Neural crest cell (in vitro differentiated cells): ENCODE data around the gene SRPK3. TPM values are rescaled to one million over a fixed set of nuclear protein-coding genes. Genes with fewer than 3 reads are reported as not detected.
A peak's percentile ranks its signal among the peaks of the same experiment; 100 is the strongest.

Experiments
- DNase-seq: peaks from one replicate; pipeline ENCODE4 v3.0.0; 2021; ENCODE audit warnings: low read depth, mixed read lengths, low spot score
- H3K27ac Mint-ChIP-seq: one replicate; pipeline ENCODE4 v1.8.0; 2021; ENCODE audit warnings: mild to moderate bottlenecking, mixed read lengths; ENCODE audit not compliant: unreplicated experiment
- H3K27me3 Mint-ChIP-seq: 2 replicates; pipeline ENCODE4 v1.8.0; 2021; ENCODE audit warnings: low read depth, mild to moderate bottlenecking, mixed read lengths
- H3K36me3 Mint-ChIP-seq: 2 replicates; pipeline ENCODE4 v1.8.0; 2021; ENCODE audit warnings: low read depth, mild to moderate bottlenecking, mixed read lengths
- H3K4me1 Mint-ChIP-seq: 2 replicates; pipeline ENCODE4 v1.8.0; 2021; ENCODE audit warnings: mixed read lengths
- H3K4me3 Mint-ChIP-seq: one replicate; pipeline ENCODE4 v1.8.0; 2021; ENCODE audit warnings: mild to moderate bottlenecking, mixed read lengths
- H3K9me3 Mint-ChIP-seq: 2 replicates; pipeline ENCODE4 v1.8.0; 2021; ENCODE audit warnings: mixed read lengths
- total RNA-seq: library from RNA; stranded (reverse); gene quantifications from 2 replicates; pipeline ENCODE4 v1.2.1, GENCODE V29; 2021
- TF ChIP-seq, protein P1 (sequence below): fragments of 200-600 bp; sonication (generic); conservative IDR thresholded peaks from 2 replicates; pipeline ENCODE4 v1.5.0; 2021; ENCODE audit warnings: antibody characterized with exemption, mild to moderate bottlenecking

SRPK3 gene
- total RNA-seq, 1 donor from 2014 or later: 0.14 TPM

DNA sequence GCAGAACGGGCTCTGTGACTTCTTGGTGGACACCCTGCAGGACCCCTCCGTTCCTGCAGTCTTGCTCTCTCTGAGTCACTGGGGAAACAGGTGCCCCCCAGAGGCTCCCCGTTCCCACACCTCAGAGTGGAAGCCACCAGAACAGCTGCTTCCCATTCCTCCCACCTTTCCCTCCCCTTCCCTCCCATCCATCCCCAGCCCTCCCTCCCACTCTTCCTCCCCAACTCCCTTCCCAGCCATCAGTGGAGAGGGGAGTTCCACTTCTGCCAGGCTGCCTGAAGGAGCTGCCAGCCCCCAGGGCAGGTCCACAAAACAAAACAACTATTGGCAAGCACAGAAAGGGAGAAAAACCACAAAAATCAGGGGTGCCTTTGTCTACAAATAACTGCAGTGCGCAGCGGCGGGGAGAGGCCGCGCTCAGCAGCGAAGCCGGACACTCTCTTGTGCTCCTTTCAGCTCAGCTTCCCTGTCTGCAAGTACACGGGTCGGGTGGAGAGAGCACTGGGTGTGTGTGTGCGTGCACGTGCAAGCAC, 21.7 kb downstream of the SRPK3 start:
- Mint-ChIP-seq H3K4me3 (peak overlapping the region; percentile 47), H3K27me3 (no peaks in the 10 kb centered on the region), H3K27ac (peak overlapping the region; percentile 50), H3K4me1 (peaks cover 13% of the 10 kb centered on the region), H3K36me3 (no peaks in the 10 kb centered on the region), H3K9me3 (no peaks in the 10 kb centered on the region)
- no peak for DNase-seq
- TF ChIP-seq, protein P1, sequence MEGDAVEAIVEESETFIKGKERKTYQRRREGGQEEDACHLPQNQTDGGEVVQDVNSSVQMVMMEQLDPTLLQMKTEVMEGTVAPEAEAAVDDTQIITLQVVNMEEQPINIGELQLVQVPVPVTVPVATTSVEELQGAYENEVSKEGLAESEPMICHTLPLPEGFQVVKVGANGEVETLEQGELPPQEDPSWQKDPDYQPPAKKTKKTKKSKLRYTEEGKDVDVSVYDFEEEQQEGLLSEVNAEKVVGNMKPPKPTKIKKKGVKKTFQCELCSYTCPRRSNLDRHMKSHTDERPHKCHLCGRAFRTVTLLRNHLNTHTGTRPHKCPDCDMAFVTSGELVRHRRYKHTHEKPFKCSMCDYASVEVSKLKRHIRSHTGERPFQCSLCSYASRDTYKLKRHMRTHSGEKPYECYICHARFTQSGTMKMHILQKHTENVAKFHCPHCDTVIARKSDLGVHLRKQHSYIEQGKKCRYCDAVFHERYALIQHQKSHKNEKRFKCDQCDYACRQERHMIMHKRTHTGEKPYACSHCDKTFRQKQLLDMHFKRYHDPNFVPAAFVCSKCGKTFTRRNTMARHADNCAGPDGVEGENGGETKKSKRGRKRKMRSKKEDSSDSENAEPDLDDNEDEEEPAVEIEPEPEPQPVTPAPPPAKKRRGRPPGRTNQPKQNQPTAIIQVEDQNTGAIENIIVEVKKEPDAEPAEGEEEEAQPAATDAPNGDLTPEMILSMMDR: no peak

DNA sequence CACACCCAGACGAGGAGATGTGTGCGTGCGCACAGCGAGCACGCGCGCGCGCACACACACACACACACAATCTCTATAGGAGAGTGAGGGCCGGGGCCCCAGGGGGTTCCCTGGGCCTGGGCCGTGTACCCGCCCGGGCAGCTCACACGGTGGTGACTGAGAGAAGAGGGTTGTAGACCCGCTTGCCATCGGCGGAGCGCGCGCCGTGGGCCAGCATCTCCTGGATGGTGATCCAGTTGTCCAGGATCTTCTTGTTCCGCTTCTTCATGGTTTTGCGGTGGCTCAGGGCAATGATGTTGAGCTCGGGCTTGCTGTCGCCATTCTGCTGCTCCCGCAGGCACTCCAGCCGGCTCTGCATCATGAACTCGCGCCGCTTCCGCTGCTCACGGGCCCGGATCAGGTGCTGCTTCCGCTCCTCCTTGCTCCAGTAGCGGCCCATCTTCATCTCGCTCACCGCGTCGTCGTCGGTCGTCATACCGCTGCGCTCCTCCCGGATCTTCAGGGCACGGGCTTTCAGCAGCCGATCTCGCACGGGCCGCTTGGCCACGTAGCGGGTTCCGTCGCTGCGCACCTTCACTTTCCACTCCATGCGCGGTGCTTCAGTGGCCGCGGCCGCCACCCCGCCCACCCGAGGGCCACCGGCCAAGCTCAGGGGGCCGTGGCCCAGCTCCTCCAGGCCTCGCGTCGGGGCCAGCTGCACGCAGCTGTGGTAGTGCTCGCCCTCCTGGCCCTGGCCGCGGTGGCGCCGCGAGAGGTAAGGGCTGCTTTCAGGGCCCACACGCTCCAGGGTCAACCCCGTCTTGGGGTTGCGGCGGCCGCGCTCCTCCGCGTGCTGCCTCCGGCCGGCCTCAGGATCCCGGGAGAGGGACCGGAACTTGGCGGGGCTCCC, 22.6 kb downstream of the SRPK3 start:
- DNase-seq: no peak
- H3K9me3 Mint-ChIP-seq: no peaks in the 10 kb centered on the region
- TF ChIP-seq, protein P1: no peak
- H3K4me3 Mint-ChIP-seq: no peak overlapping the region
- H3K36me3 Mint-ChIP-seq: no peaks in the 10 kb centered on the region
- no peaks in the 10 kb centered on the region for H3K27me3 Mint-ChIP-seq
- H3K27ac Mint-ChIP-seq: no peak overlapping the region
- H3K4me1 Mint-ChIP-seq: peaks cover 13% of the 10 kb centered on the region

DNA sequence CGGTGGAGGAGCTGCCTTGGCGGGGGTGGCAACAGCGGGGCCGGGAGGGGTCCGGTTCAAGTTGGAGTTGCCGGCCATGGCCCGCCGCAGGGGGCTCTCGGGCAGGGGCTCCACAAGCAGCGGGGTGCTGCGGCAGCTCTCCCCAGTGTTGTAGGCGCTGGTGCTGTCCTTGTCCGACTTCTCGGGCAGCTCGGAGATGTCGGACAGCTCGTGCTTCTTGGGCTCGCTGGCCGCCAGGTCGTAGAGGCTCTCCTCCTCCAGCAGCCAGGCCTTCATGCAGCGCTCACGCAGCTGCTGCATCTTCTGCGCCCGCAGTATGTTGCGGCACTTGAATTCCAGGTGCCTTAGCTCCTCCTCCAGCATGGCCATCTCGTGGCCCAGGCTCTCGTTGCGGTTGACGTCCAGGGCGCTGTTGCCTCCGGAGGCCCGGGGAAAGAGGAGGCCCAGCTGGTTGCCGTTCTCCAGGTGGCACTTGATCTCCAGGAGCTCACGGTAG, 23.3 kb downstream of the SRPK3 start:
- H3K4me3 Mint-ChIP-seq: no peak overlapping the region
- DNase-seq: no peak
- TF ChIP-seq, protein P1: no peak

DNA sequence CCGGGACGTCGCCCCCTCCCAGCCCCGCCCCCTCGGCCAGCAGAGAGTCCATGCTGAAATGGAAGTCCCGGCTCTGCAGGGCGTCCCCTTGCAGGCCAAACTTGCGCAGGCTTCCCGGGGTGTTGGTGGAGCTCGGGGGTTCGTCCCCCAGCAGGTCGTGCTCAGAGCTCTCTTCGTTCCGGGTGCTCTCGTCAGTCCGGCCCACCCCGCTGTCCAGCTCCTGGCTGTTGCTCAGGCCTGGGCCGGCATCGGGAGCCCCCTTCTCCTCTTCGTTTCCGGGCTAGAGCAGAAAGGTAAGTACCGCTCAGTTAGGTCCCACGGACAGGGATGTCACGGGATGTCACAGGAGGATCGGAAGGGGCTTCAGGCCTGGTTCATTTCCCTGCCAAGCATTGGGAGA, 23.8 kb downstream of the SRPK3 start:
- Mint-ChIP-seq H3K27ac (no peak overlapping the region), H3K36me3 (peaks cover 3% of the 10 kb centered on the region), H3K27me3 (no peaks in the 10 kb centered on the region), H3K4me1 (peaks cover 13% of the 10 kb centered on the region), H3K9me3 (no peaks in the 10 kb centered on the region), H3K4me3 (no peak overlapping the region)
- DNase-seq: no peak
- TF ChIP-seq, protein P1: no peak

More for the DNA sequence above, 23.3 kb downstream of the SRPK3 start:
- H3K27me3 Mint-ChIP-seq: no peaks in the 10 kb centered on the region
- H3K27ac Mint-ChIP-seq: no peak overlapping the region
- no peaks in the 10 kb centered on the region for H3K9me3 Mint-ChIP-seq
- peaks cover 13% of the 10 kb centered on the region for H3K4me1 Mint-ChIP-seq
- H3K36me3 Mint-ChIP-seq: peaks cover 3% of the 10 kb centered on the region

DNA sequence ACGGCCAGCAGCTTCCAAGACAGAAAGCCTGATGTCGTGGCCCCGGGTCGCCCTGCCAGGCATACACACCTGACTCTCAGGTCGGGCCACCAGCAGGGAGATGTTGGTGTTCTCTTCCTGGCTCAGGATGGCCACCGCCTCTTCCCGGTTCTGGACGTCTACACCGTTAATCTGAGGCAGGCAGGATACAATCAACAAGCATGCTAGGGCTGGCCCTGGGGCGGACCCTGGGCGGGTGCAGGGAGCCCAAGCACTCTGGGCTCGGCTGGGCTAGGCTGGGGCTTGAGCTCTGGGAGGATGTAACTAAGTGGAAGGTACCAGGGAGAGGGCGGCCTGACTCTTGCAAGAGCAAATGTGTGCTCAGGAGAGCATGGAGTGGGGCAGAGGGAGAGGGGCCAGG, 24.6 kb downstream of the SRPK3 start:
- Mint-ChIP-seq H3K4me1 (peaks cover 13% of the 10 kb centered on the region), H3K27me3 (no peaks in the 10 kb centered on the region), H3K4me3 (no peak overlapping the region), H3K36me3 (peaks cover 3% of the 10 kb centered on the region), H3K27ac (no peak overlapping the region), H3K9me3 (no peaks in the 10 kb centered on the region)
- TF ChIP-seq, protein P1: no peak
- no peak for DNase-seq
